ENCODE data around the gene ARHGAP15. TPM values are rescaled to one million over a fixed set of nuclear protein-coding genes. Genes with fewer than 3 reads are reported as not detected.

The ARHGAP15 gene
- total RNA-seq, 1 donor from 2014 or later: not detected

DNA sequence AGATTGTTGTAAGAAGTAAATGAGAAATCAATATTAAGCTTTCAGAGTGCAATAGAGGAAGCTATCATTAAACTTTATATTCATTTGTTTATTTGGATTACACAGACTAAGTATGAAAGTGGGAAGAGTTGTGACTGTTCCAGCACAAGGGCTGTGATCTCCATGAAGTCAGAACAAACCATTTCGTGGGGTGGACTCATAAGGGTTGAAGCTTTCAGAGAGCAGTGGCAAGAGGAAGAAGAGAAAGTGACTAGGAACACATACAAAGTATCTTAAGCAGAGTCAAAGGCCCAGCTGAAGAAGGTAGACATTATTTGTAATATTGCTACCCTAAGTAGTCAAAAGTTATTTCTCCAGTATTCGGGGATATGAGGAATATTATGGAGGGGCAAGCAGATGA is 117.0 kb downstream of the ARHGAP15 start:
- TF ChIP-seq, protein P1, sequence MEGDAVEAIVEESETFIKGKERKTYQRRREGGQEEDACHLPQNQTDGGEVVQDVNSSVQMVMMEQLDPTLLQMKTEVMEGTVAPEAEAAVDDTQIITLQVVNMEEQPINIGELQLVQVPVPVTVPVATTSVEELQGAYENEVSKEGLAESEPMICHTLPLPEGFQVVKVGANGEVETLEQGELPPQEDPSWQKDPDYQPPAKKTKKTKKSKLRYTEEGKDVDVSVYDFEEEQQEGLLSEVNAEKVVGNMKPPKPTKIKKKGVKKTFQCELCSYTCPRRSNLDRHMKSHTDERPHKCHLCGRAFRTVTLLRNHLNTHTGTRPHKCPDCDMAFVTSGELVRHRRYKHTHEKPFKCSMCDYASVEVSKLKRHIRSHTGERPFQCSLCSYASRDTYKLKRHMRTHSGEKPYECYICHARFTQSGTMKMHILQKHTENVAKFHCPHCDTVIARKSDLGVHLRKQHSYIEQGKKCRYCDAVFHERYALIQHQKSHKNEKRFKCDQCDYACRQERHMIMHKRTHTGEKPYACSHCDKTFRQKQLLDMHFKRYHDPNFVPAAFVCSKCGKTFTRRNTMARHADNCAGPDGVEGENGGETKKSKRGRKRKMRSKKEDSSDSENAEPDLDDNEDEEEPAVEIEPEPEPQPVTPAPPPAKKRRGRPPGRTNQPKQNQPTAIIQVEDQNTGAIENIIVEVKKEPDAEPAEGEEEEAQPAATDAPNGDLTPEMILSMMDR (IDR thresholded peaks at IDR 0.05; ENCODE audit: insufficient read depth, low read length, poor library complexity, severe bottlenecking): no peak
- no peak for DNase-seq (ENCODE audit: low read depth)
- H3K4me3 ChIP-seq (ENCODE audit: low read depth, low read length): no peak overlapping the region
- no peaks in the 10 kb centered on the region for H3K27me3 ChIP-seq (ENCODE audit: control insufficient read depth, insufficient read depth, low read length)
- no peaks in the 10 kb centered on the region for H3K36me3 ChIP-seq (ENCODE audit: control insufficient read depth, insufficient read depth, low read length)

DNA sequence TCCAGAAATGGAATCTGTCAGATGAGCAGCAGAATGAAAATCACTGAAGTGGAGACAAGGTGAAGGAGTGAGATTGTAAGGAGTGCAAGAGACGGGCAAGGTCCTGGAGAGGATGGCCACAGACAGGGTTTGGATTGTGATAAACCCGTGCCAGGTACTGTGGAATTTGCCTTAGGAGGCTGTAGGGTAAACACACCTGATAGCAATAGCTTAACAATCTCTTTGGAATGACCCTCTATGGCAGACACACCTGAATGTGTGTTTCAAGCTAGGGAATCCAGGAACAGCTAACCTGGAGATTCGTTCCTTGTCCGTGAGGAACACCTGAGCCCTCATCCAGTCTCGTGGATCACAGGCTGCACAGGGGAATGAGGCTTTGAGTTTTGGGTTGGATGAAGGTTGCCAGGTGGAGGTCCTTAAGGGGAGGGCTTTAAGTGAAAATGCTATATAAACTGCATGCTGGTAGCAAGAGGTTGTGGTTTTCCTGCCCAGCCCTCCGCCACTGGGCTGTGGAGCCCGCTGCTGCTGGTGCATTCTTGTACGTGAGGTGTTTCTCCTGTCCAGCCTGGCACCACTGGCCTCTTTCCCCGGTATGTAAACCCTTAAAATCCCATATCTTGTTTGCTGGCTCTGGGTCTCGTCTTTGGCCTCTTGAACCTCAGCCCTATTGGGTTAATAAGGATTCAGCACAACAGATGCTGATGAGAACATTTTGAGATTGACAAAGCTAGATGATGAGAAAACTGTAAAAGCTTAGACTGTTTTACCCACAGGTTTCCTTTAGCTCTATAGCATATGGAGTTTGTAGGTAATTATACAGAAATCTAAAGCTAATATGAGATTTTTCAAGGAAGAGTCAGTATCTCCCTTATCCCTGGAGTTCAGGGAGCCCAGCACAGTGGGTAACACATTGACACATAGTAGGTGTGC is 117.9 kb downstream of the ARHGAP15 start:
- Histone ChIP-seq H3K36me3 (ENCODE audit: control insufficient read depth, insufficient read depth, low read length) (no peaks in the 10 kb centered on the region), H3K27me3 (ENCODE audit: control insufficient read depth, insufficient read depth, low read length) (no peaks in the 10 kb centered on the region), H3K4me3 (ENCODE audit: low read depth, low read length) (no peak overlapping the region)
- TF ChIP-seq, protein P1 (IDR thresholded peaks at IDR 0.05; ENCODE audit: insufficient read depth, low read length, poor library complexity, severe bottlenecking): no peak
- DNase-seq (ENCODE audit: low read depth): no peak

DNA sequence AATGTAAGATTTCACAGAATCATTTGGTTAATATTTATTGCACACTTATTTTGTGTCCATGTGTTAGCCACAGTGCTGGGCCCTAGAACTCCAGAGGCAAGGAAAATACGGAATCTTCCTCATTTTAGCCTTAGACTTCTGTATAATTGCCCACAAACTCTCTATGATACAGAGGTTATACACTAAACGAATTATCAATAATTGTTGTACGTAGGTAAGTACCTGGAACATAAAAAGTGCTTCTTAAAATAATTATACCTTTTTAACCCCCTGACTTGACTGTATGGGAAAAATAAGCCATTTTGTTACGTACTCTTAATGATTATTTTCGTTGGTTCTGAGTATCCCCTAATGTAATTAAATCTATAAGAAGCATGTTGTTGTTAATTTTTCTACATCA is 119.4 kb downstream of the ARHGAP15 start:
- TF ChIP-seq, protein P1 (IDR thresholded peaks at IDR 0.05; ENCODE audit: insufficient read depth, low read length, poor library complexity, severe bottlenecking): no peak
- no peak for DNase-seq (ENCODE audit: low read depth)
- no peak overlapping the region for H3K4me3 ChIP-seq (ENCODE audit: low read depth, low read length)
- H3K27me3 ChIP-seq (ENCODE audit: control insufficient read depth, insufficient read depth, low read length): no peaks in the 10 kb centered on the region
- no peaks in the 10 kb centered on the region for H3K36me3 ChIP-seq (ENCODE audit: control insufficient read depth, insufficient read depth, low read length)

DNA sequence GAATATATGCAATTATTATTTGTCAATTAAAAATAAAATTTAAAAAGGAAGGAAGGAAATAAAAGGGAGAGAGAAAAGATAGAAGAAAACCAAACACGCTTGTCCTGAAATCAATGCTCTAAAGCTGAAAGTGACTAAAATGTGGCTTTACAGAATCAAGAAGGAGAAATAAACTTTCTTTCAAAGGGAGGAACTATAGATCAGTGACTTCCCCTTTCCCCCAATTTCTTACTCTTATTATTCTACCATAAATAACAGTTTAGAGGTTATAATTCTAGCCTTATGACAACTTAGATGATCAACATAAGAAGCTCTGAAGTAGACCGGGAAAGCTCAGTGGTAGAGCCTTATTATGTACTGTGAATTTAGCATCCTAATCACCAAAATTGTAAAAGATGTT is 122.5 kb downstream of the ARHGAP15 start:
- Histone ChIP-seq H3K36me3 (ENCODE audit: control insufficient read depth, insufficient read depth, low read length) (no peaks in the 10 kb centered on the region), H3K27me3 (ENCODE audit: control insufficient read depth, insufficient read depth, low read length) (no peaks in the 10 kb centered on the region), H3K4me3 (ENCODE audit: low read depth, low read length) (no peak overlapping the region)
- TF ChIP-seq, protein P1 (IDR thresholded peaks at IDR 0.05; ENCODE audit: insufficient read depth, low read length, poor library complexity, severe bottlenecking): no peak
- no peak for DNase-seq (ENCODE audit: low read depth)

DNA sequence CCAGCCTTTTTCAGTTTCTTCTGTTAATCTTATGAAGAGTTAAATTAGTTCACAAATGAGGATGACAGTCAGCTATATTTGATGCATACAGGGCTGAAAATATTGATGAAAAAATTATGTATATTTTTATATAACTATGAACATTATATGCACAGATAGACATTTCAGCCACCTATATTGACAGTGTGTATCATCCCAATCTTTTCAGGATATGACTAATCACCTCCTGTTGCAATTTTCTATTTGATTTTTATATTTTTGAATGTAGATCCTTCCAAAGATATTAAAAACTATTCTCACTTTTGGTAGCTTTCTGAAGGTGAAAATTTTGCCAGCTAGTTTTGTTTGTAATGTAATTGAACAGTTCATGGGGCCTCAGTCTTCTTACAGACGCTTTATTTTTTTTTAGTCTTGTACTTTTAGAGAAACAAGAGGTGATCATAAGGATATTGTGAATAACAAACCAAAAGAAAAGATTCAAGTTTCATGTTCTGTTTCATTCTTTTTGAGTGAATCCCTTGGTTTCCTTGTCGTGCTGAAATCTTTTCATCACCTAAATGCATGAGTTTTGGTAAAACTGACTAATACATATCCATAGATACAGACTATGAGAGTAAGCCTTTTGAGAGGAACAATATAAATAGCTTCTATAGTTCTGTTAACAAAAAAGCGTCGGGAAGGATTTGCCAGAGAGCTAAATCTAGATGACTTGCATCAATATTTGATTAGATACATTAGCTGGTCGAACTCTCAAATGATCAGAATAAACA is 123.1 kb downstream of the ARHGAP15 start:
- Histone ChIP-seq H3K36me3 (ENCODE audit: control insufficient read depth, insufficient read depth, low read length) (no peaks in the 10 kb centered on the region), H3K27me3 (ENCODE audit: control insufficient read depth, insufficient read depth, low read length) (no peaks in the 10 kb centered on the region), H3K4me3 (ENCODE audit: low read depth, low read length) (no peak overlapping the region)
- TF ChIP-seq, protein P1 (IDR thresholded peaks at IDR 0.05; ENCODE audit: insufficient read depth, low read length, poor library complexity, severe bottlenecking): no peak
- DNase-seq (ENCODE audit: low read depth): no peak

All from kidney epithelial cell (primary cell).